B cell (primary cell): ENCODE results near the gene NLRP2B. TPM values are rescaled to one million over a fixed set of nuclear protein-coding genes. Genes with fewer than 3 reads are reported as not detected.
"Not testable (repeated sequence)": the region's sequence is repeated elsewhere in the genome, so short reads cannot be mapped to it uniquely, and the experiment has no call there.

Source experiments
- ATAC-seq: fragments of 200-7000 bp; cut with Tn5 transposase; one replicate; pipeline ENCODE4 v1.10.0; 2021; ENCODE audit warnings: low read depth, mild to moderate bottlenecking, moderate number of reproducible peaks, moderate library complexity
- CTCF ChIA-PET: fragments of 350-600 bp; sonication (Branson Sonifier 250); formaldehyde crosslinking; loops from one replicate; lab custom pipeline; 2021; ENCODE audit warnings: antibody characterized with exemption, inconsistent platforms; lab: Charles Lee
- POLR2A ChIA-PET: fragments of 350-600 bp; sonication (Branson Sonifier 250); formaldehyde crosslinking; loops from one replicate; lab custom pipeline; 2021; ENCODE audit warnings: antibody characterized with exemption; lab: Charles Lee
- DNase-seq: peaks from one replicate; pipeline ENCODE4 v3.0.0; 2013
- H2AFZ ChIP-seq: 2 replicates; pipeline ENCODE4 v1.6.1; 2012; ENCODE audit warnings: mild to moderate bottlenecking, low read depth, low read length; ENCODE audit not compliant: insufficient read depth, poor library complexity, severe bottlenecking
- H3K27ac ChIP-seq, 2 donors: 1 replicate in 1 of 2; 2 replicates in 1 of 2; pipeline ENCODE4 v1.5.1; 2012 to 2013; ENCODE audit warnings: low read length in 2 of 2, mild to moderate bottlenecking in 2 of 2, moderate library complexity in 1 of 2
- H3K27me3 ChIP-seq, 4 experiments: fragments of 200-600 bp in 1 of 4; sonication (generic) in 1 of 4; replicated peaks in 1 of 4; 1 replicate in 2 of 4; 2 replicates in 2 of 4; pipeline versions ENCODE4 v1.6.1 to v1.7.0; 2013 to 2016; ENCODE audit warnings: low read length in 3 of 4, mild to moderate bottlenecking in 2 of 4, mixed read lengths in 1 of 4, moderate library complexity in 1 of 4; ENCODE audit not compliant: insufficient read depth in 4 of 4, control insufficient read depth in 3 of 4; ENCODE audit errors: control extremely low read depth in 1 of 4
- H3K36me3 ChIP-seq, 2 experiments: replicated peaks in 1 of 2; 1 replicate in 1 of 2; 2 replicates in 1 of 2; pipeline versions ENCODE4 v1.6.1 to v1.7.1; 2013; ENCODE audit warnings: low read length in 1 of 2; ENCODE audit not compliant: insufficient read depth in 2 of 2, control insufficient read depth in 1 of 2; ENCODE audit errors: control extremely low read depth in 1 of 2, extremely low read depth in 1 of 2
- H3K4me1 ChIP-seq, 2 donors: fragments of 200-600 bp in 1 of 2; sonication (generic) in 1 of 2; 1 replicate in 1 of 2; 2 replicates in 1 of 2; pipeline versions ENCODE4 v1.5.1 to v1.6.1; 2013 to 2017; ENCODE audit warnings: low read length in 2 of 2; ENCODE audit not compliant: control insufficient read depth in 2 of 2, insufficient read depth in 2 of 2
- H3K4me2 ChIP-seq: replicated peaks from 2 replicates; pipeline ENCODE3; 2012; ENCODE audit warnings: mild to moderate bottlenecking, low read depth, low read length; ENCODE audit not compliant: poor library complexity, severe bottlenecking
- H3K4me3 ChIP-seq, 5 experiments: fragments of 200-600 bp in 1 of 5; sonication (generic) in 1 of 5; 1 replicate in 3 of 5; 2 replicates in 2 of 5; pipeline versions ENCODE4 v1.5.1 to v1.7.0; 2011 to 2016; ENCODE audit warnings: low read length in 4 of 5, mild to moderate bottlenecking in 4 of 5, low read depth in 2 of 5, control low read depth in 1 of 5, moderate library complexity in 1 of 5; ENCODE audit not compliant: insufficient read depth in 1 of 5; ENCODE audit errors: control extremely low read depth in 1 of 5, extremely low read depth in 1 of 5
- H3K79me2 ChIP-seq: fragments of 200-600 bp; sonication (generic); one replicate; pipeline ENCODE4 v1.6.0; 2016; ENCODE audit warnings: low read length; ENCODE audit not compliant: control insufficient read depth, insufficient read depth
- H3K9ac ChIP-seq: fragments of 200-600 bp; sonication (generic); 2 replicates; pipeline ENCODE4 v1.6.1; 2017; ENCODE audit warnings: mild to moderate bottlenecking, low read length, moderate library complexity
- H3K9me3 ChIP-seq, 3 donors: one replicate each; pipeline versions ENCODE4 v1.6.1 to v1.7.1; 2013; ENCODE audit warnings: low read length in 2 of 3; ENCODE audit not compliant: control insufficient read depth in 2 of 3, insufficient read depth in 1 of 3; ENCODE audit errors: control extremely low read depth in 1 of 3
- H4K20me1 ChIP-seq: 2 replicates; pipeline ENCODE4 v1.6.0; 2012; ENCODE audit warnings: mild to moderate bottlenecking, low read length; ENCODE audit not compliant: insufficient read depth, control insufficient read depth, poor library complexity, severe bottlenecking
- H3K27ac Mint-ChIP-seq: one replicate; pipeline ENCODE4 v1.8.0; 2021; ENCODE audit warnings: mixed read lengths
- H3K27me3 Mint-ChIP-seq: one replicate; pipeline ENCODE4 v1.8.0; 2021; ENCODE audit warnings: mixed read lengths
- H3K4me1 Mint-ChIP-seq: one replicate; pipeline ENCODE4 v1.8.0; 2021; ENCODE audit warnings: mixed read lengths
- H3K4me3 Mint-ChIP-seq: one replicate; pipeline ENCODE4 v1.8.0; 2021; ENCODE audit warnings: mixed read lengths
- H3K9me3 Mint-ChIP-seq: one replicate; pipeline ENCODE4 v1.8.0; 2022; ENCODE audit warnings: mixed read lengths; ENCODE audit not compliant: insufficient read depth
- EZH2 ChIP-seq: IDR thresholded peaks from 2 replicates; pipeline ENCODE4 v1.6.1; 2012; ENCODE audit warnings: borderline replicate concordance, low read depth, mild to moderate bottlenecking, moderate library complexity, low read length; ENCODE audit not compliant: insufficient read depth, poor library complexity, severe bottlenecking
- WGBS: methylation state at CpG from one replicate; pipeline ENCODE4 v1.1.5; 2013; ENCODE audit warnings: missing lambda C conversion rate; ENCODE audit not compliant: insufficient coverage; 5-methylcytosine and 5-hydroxymethylcytosine counted together
- intact Hi-C: fragments of 100-400 bp; cut with micrococcal nuclease; formaldehyde crosslinking; loops from one replicate; pipeline ENCODE4 v1.10.0; 2022
- polyA minus RNA-seq: library from RNA; depleted of rRNA, polyadenylated mRNA; stranded (reverse); fragments of >200 nt; gene quantifications from 2 replicates; pipeline ENCODE4 v1.2.3, GENCODE V29; 2012
- polyA plus RNA-seq: library from polyadenylated mRNA; depleted of rRNA; stranded (reverse); fragments of >200 nt; gene quantifications from 2 replicates; pipeline ENCODE4 v1.2.3, GENCODE V29; 2012
- total RNA-seq, 2 donors: library from RNA; stranded (reverse); fragments of 120-200 nt in 1 of 2; gene quantifications; 1 replicate in 1 of 2; 2 replicates in 1 of 2; pipeline versions ENCODE4 v1.2.3 to v1.2.4, GENCODE V29; 2013 to 2022
- TF ChIP-seq, protein P1 (sequence below): fragments of 200-600 bp; IDR thresholded peaks from one replicate; pipeline ENCODE4 v1.8.0; 2022; ENCODE audit warnings: antibody characterized with exemption, mild to moderate bottlenecking

Gene NLRP2B
- total RNA-seq (not detected in 2 replicates), polyA plus RNA-seq (0.03 TPM in 1 of 2 replicates, not detected in the other), polyA minus RNA-seq (0.43 TPM in 1 of 2 replicates, not detected in the other)
- total RNA-seq (2013) = not detected

DNA sequence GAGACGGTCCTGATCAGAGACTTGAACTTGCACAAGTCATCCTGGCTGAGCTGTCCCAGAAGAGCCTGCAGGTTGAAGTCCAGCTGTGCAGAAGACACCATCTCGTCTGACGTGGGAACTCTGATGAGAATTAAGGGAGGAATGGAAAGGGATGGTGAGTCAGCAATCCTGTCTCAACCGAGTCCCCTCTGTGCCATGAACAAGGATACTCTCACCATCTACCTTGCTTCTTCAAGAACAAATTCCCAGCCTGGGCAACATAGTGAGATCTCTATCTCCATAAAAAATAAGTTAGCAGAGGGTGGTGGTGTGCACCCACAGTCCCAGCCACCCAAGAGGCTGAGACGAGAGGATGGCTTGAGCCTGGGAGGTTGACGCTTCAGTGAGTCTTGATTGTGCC lies at the start of gene NLRP2B:
NLRP2B (minus strand) TSS at position 101 of the 400 bp plus-strand sequence.
- intact Hi-C loops = no loop called here
- no peak within 1 kb of the TSS for H3K27ac ChIP-seq
- no peak within 1 kb of the TSS for H2AFZ ChIP-seq
- Mint-ChIP-seq H3K4me1 (no peaks in the 10 kb centered on the region), H3K9me3 (no peaks in the 10 kb centered on the region), H3K4me3 (no peak within 1 kb of the TSS), H3K27ac (no peak within 1 kb of the TSS), H3K27me3 (no peaks in the 10 kb centered on the region)
- no peaks in the 10 kb centered on the region for H3K27me3 ChIP-seq
- no peak within 1 kb of the TSS for H3K4me2 ChIP-seq
- no peaks in the 10 kb centered on the region for H3K79me2 ChIP-seq
- H3K4me1 ChIP-seq = no peaks in the 10 kb centered on the region
- H4K20me1 ChIP-seq = no peaks in the 10 kb centered on the region
- TF ChIP-seq, protein P1, sequence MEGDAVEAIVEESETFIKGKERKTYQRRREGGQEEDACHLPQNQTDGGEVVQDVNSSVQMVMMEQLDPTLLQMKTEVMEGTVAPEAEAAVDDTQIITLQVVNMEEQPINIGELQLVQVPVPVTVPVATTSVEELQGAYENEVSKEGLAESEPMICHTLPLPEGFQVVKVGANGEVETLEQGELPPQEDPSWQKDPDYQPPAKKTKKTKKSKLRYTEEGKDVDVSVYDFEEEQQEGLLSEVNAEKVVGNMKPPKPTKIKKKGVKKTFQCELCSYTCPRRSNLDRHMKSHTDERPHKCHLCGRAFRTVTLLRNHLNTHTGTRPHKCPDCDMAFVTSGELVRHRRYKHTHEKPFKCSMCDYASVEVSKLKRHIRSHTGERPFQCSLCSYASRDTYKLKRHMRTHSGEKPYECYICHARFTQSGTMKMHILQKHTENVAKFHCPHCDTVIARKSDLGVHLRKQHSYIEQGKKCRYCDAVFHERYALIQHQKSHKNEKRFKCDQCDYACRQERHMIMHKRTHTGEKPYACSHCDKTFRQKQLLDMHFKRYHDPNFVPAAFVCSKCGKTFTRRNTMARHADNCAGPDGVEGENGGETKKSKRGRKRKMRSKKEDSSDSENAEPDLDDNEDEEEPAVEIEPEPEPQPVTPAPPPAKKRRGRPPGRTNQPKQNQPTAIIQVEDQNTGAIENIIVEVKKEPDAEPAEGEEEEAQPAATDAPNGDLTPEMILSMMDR = no peak
- TF ChIP-seq EZH2 = no peak
- no peaks in the 10 kb centered on the region for H3K9me3 ChIP-seq
- WGBS = 88% methylated on average over 1 of the region's 6 CpGs
- ChIA-PET CTCF (no interaction called here), POLR2A (no interaction called here)
- H3K36me3 ChIP-seq = no peaks in the 10 kb centered on the region
- no peak within 1 kb of the TSS for H3K9ac ChIP-seq
- H3K4me3 ChIP-seq = no peak within 1 kb of the TSS
- no peak for DNase-seq
- no peak for ATAC-seq

DNA sequence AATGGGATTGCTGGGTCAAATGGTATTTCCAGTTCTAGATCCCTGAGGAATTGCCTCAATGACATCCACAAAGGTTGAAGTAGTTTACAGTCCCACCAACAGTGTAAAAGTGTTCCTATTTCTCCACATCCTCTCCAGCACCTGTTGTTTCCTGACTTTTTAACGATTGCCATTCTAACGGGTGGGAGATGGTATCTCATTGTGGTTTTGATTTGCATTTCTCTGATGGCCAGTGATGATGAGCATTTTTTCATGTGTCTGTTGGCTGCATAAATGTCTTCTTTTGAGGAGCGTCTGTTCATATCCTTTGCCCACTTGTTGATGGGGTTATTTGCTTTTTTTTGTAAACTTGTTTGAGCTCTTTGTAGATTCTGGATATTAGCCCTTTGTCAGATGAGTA lies 45.9 kb upstream of the NLRP2B start:
- H3K36me3 ChIP-seq, intact Hi-C loops, H3K4me2 ChIP-seq, H3K4me1 Mint-ChIP-seq, H3K4me3 ChIP-seq, H3K27ac Mint-ChIP-seq, CTCF ChIA-PET, H3K27me3 Mint-ChIP-seq, H3K27ac ChIP-seq, H3K27me3 ChIP-seq, H3K9ac ChIP-seq, POLR2A ChIA-PET, H3K79me2 ChIP-seq, H2AFZ ChIP-seq, H4K20me1 ChIP-seq, H3K4me3 Mint-ChIP-seq, H3K9me3 ChIP-seq, ATAC-seq, DNase-seq, H3K4me1 ChIP-seq, H3K9me3 Mint-ChIP-seq: not testable (repeated sequence)
- WGBS = 83% methylated on average over 1 of the region's 3 CpGs
